ENCODE results near the gene GPC5. TPM values are rescaled to one million over a fixed set of nuclear protein-coding genes. Genes with fewer than 3 reads are reported as not detected.
"Not testable (repeated sequence)": the region's sequence is repeated elsewhere in the genome, so short reads cannot be mapped to it uniquely, and the experiment has no call there.

Gene GPC5
- total RNA-seq, 1 experiment from 2014 or later = 14.2 TPM

DNA sequence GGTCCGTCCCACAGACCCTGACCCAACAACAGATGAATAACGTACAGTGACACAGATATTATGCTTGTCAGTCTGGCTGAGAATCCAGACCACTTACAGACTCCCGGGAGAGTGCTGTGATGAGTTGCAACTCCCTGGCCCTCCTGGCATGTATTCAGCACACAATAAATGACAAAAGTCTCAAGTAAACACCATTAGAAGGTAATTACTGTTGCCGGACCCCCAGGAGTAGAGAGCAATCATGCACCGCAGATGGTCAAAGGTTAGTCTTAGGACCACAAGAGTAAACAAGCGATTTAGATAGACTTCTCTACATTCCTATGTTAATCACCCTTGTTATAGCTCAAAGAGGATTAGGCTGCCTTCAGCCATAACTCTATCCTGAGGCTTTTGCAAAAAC lies 1101.8 kb downstream of the GPC5 start:
- DNase-seq (ENCODE audit: low spot score) = no peak
- in situ Hi-C loops (cut with HindIII; ENCODE audit: low sequenced_read_pairs) = no loop called here

DNA sequence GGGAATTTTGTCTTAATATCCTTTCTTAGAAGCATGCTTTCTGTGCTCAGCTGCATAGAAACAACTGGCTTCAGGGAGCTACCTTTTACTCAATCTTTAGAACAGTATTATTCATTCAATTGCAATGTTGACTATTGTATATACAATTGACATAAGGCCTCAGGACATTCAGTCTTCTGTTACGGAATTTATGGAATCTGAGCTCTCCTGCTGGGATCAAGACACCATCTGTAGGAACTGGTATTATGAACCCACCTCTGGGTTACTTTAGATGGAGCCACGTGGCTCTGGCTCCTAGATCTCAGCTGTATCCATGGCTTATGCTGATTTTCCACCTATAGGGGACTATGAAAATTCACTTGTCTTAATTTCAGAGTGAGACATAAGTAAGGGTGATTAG lies 1112.0 kb downstream of the GPC5 start:
- in situ Hi-C loops (cut with HindIII; ENCODE audit: low sequenced_read_pairs) = no loop called here
- no peak for DNase-seq (ENCODE audit: low spot score)

DNA sequence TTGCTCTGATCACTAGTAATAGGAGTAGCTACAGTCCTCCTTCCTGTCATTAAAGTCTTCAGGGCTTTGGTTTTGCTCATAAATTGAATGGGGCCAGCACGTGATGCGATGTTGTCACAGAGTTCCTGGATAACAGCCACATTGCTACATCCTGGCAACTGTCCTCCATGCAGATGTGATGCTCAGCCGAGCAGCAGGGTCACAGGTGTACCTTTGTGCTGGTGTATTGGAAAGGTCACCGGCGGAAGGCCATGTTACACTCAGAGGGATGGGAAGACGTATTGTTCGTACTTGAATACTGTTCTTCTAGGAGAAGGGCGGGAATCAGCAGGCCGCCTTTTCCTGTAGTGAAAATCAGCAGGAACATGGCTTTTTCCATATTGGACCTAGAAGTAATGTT lies 1114.4 kb downstream of the GPC5 start:
- in situ Hi-C loops (cut with HindIII; ENCODE audit: low sequenced_read_pairs) = no loop called here
- DNase-seq (ENCODE audit: low spot score) = no peak

DNA sequence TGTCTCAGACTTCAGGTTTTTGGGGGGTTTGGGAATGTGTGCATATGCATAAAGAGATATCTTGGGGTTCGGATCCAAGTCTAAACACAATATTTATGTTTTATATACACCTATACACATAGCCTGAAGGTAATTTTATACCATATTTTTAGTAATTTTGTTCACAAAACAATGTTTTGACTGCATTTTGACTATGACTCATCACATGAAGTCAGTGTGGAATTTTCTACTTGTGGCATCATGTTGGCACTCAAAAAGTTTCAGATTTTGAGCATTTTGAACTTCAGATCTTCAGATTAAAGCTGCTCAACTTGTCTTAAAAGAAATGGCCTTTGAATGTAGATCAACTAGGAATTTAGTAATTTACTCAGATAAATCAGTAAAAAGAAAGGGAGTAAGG lies 1115.3 kb downstream of the GPC5 start:
- in situ Hi-C loops (cut with HindIII; ENCODE audit: low sequenced_read_pairs) = no loop called here
- DNase-seq (ENCODE audit: low spot score) = no peak

DNA sequence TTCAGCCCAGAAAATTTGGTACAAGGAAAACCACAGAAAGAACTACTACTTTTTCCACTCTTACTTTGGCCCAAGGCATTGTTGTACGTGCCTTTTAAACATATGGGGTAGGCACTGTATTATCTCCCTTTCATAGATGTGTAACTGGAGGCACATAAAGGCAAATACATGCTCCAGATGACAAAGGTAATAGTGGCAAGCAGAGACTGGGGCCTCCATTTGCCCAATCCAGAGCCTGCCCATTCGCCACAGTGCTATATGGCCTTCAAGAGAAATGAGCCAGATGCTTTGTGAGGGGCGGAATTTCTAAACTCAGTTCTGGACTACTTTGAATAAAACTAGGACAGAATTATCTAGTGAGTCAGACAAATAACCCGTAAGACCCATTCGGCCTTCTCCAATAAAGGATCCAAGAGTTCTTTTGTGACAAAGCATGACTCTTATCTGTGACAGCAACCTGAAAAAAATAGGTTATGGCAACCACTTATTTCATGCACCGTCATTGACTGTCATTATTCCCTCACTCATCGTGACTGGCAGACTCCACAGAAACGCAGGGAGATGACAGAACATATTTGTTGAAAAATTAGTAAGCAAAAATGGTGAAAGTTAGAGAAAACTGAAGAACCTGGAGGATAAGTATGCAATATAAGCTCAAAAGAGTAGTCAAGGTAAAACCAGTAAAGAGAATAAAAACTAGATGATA lies 1116.2 kb downstream of the GPC5 start:
- no peak for DNase-seq (ENCODE audit: low spot score)
- in situ Hi-C loops (cut with HindIII; ENCODE audit: low sequenced_read_pairs) = no loop called here

DNA sequence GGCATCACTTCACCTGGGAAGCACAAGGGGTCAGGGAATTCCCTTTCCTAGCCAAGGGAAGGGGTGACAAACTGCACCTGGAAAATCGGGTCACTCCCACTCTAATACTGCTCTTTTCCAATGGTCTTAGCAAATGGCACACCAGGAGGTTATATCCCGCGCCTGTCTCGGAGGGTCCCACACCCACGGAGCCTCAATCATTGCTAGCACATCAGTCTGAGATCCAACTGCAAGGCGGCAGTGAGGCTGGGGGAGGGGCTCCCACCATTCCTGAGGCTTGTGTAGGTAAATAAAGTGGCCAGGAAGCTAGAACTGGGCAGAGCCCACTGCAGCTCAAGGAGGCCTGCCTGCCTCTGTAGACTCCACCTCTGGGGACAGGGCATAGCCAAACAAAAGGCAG lies 1118.5 kb downstream of the GPC5 start:
- in situ Hi-C loops (cut with HindIII; ENCODE audit: low sequenced_read_pairs); DNase-seq (ENCODE audit: low spot score): not testable (repeated sequence)

DNA sequence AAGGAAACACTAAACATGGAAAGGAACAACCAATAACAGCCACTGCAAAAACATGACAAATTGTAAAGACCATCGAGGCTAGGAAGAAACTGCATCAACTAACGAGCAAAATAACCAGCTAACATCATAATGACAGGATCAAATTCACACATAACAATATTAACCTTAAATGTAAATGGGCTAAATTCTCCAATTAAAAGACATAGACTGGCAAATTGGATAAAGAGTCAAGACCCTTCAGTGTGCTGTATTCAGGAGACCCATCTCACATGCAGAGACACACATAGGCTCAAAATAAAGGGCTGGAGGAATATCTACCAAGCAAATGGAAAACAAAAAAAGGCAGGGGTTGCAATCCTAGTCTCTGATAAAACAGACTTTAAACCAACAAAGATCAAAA lies 1120.2 kb downstream of the GPC5 start:
- in situ Hi-C loops (cut with HindIII; ENCODE audit: low sequenced_read_pairs); DNase-seq (ENCODE audit: low spot score): not testable (repeated sequence)

DNA sequence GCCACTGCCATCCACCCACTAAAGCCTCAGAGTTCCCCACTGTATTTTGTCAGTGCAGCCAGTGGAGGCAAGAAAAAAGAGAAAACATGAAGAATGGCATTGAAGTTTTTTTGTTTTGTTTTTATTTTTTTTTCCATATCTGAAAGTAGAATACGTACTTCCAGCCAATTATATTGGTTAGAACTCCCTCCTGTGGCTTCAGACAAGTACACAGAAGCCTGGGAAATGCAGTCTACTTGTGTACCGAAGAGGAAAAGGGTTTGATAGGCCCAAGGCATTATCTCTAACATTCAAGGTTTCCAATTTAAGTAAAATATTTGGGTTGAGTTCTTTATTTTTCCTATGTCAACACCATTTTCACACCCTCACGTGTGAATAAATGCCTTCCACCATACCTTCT lies 1131.9 kb downstream of the GPC5 start:
- in situ Hi-C loops (cut with HindIII; ENCODE audit: low sequenced_read_pairs) = no loop called here
- DNase-seq (ENCODE audit: low spot score) = no peak

DNA sequence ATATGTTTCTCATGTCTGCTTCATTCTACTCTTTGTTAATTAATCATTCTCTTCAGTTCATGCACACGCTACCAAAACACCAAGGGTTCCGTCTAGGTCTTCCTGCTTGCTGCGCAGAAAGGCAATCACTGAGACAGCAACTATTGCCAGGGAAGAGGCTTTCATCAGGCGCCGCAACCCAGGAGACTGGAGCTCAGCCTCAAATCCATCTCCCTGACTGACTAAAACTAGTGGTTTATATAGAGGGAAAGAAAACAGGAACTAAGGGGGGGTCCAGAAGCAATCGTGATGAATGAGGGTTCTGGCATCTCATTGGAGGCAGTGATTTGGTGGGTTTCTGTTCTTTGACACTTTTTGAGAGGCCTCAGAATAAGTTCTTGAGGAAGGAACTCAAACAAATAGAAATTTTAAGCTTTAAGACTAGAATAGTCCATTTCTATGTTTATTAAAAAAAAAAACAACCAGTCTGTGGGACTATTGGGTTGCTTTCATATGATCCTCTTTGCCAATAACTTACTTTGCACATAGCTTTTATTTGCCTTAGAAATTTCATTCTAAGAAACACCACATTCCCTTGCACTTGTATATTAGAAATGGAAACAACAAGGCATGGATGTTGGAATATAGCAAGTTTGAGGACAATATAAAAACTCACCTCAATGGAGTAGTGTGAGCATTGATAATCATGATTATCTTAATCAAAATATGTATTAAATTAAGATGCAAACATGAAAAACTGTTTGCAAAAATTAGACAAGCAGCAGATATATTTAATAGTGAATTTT lies 1137.0 kb downstream of the GPC5 start:
- in situ Hi-C loops (cut with HindIII; ENCODE audit: low sequenced_read_pairs) = no loop called here

DNA sequence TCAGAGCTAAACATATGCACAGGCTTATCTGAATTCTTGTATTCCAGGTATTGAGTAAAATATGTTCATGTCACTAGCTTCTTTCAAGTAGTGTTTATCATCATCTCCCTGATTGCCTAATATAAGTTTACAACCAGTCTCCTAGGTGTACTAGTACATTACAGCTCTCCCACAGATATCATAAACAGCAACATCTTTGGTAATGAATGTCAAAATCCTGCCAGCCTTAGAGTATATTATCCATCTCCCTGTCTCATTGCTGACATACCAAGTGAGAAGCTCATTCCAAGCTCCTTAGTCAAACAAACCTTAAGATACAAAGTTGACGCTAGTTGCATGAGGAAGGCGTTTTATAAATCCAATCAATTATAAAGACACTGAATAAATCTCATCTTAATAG lies 1139.0 kb downstream of the GPC5 start:
- in situ Hi-C loops (cut with HindIII; ENCODE audit: low sequenced_read_pairs) = no loop called here
- DNase-seq (ENCODE audit: low spot score) = no peak

More for the DNA sequence above, 1137.0 kb downstream of the GPC5 start:
- DNase-seq (ENCODE audit: low spot score) = no peak

DNA sequence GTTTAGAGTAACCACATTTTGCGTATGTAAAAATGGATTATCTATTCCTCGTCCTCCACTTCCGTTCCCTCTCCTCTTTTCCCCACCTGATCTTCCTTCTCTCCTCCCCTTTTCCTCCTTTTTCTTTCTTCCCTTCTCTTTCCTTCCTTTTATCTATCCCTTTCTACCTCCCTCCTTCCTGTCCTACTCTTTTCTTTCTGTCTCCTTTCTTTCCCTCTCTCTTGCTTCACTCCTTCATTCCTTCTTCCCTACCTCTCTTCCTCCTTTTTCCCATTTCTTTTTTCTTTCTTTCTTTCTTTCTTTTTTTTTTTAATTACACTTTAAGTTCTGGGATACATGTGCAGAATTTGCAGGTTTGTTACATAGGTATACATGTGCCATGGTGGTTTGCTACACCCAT lies 1139.7 kb downstream of the GPC5 start:
- in situ Hi-C loops (cut with HindIII; ENCODE audit: low sequenced_read_pairs) = no loop called here
- no peak for DNase-seq (ENCODE audit: low spot score)

DNA sequence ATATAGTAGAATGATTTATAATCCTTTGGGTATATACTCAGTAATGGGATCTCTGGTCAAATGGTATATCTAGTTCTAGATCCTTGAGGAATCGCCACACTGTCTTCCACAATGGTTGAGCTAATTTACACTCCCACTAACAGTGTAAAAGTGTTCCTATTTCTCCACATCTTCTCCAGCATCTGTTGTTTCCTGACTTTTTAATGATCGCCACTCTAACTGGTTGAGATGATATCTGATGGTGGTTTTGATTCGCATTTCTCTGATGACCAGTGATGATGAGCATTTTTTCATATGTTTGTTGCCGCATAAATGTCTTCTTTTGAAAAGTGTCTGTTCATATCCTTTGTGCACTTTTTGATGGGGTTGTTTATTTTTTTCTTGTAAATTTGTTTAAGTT lies 1140.7 kb downstream of the GPC5 start:
- DNase-seq (ENCODE audit: low spot score); in situ Hi-C loops (cut with HindIII; ENCODE audit: low sequenced_read_pairs): not testable (repeated sequence)

DNA sequence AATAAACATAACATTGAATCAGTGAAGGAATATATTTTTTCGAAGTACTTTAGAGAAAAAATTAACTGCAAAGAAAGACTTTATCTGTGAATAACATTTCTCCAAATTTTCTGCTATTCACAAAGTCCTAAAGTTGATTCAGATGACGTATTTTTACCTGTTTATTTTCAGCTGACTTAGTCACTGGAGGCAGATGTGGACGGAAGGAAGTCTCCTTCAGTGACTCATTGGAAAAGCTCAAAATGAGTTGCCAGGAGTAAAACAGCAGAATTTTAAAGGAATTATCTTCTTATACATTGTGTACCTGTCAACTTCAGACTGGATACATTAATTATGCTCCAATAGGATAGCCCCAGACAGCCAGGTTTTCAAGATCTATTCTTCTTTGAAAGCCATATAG lies 1148.8 kb downstream of the GPC5 start:
- in situ Hi-C loops (cut with HindIII; ENCODE audit: low sequenced_read_pairs) = no loop called here
- no peak for DNase-seq (ENCODE audit: low spot score)

DNA sequence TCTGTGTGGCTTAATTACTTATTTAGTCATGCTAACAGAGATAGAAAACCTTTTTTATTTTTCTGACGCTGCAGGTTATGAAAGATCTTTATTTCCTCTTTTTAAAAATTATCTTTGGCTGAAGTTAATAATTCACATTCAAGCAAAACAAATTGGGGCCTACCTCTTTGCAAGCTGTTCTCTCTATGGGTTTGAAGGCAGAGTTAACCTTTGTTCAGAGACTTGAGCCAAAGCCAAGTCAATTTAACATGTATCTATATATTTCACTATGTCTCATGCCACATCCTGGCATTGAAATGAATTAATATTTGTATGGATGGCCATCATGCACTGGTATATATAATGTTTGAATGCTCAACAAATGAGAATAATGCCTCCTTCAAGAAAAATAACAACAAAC lies 1150.9 kb downstream of the GPC5 start:
- in situ Hi-C loops (cut with HindIII; ENCODE audit: low sequenced_read_pairs) = no loop called here
- DNase-seq (ENCODE audit: low spot score) = no peak

DNA sequence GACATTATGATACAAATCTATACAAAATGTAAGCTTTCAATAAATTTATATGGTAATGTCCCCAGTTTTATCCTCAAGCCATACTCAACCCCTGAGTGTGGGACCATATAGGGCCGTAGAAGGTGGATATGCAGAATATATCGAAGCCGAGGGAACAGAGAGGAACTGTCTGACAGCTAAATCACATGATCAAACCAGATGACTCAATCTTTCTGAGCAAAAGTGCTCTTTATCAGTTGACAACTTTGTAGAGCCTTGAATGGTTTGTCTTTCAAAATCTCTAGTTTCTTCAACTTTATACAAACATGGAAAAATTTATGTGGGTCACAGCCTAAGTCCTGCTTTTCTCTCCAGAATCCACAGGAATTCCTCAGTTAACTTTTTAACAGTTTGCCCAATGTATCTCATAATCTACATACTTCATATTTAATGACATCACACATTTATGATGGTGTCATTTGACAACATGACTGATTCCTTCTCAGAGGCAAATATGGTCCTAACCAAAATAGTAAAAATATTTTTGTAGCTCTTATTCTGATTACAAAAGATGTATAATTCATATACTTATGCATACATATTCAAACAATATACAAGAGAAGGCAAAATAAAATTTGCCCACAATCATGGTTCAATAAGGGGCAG lies 1155.2 kb downstream of the GPC5 start:
- no peak for DNase-seq (ENCODE audit: low spot score)
- in situ Hi-C loops (cut with HindIII; ENCODE audit: low sequenced_read_pairs) = no loop called here

DNA sequence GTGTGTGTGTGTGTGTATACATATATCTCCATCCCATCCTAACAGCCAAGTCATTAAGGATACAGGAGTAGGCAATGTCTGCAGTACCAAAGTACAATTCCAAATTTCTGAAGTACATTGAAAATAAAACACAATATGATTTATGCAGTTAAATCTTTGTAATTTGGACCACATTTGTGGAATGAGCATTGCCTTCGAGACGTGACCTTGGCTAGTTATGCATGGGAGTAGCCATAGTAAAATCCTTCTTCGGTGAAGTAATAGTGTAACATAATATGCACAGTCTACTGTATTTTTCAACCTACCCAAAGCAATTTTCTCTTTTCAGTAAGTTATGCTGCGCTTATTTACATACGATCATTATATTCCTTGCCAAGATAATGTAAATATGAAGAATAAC lies 1162.5 kb downstream of the GPC5 start:
- no peak for DNase-seq (ENCODE audit: low spot score)
- in situ Hi-C loops (cut with HindIII; ENCODE audit: low sequenced_read_pairs) = no loop called here

DNA sequence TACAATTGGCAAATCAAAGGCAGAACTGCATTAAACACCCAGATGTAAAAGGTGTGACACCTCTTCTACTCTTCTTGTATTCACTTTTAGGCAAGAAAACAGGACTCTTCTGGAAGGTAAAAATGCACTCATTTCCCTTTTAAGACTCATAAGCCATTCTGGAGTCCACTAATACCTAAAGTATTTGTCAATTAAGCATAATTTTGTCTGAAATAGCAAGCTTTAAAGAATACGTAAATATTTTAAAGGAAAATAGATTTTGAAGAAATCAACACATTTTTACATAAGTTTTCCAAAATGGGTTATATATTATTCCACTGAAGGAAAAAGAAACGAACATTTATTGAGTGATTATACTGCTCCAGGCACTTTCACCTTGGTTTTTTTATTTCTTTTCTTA lies 1166.5 kb downstream of the GPC5 start:
- in situ Hi-C loops (cut with HindIII; ENCODE audit: low sequenced_read_pairs) = no loop called here
- DNase-seq (ENCODE audit: low spot score) = no peak

DNA sequence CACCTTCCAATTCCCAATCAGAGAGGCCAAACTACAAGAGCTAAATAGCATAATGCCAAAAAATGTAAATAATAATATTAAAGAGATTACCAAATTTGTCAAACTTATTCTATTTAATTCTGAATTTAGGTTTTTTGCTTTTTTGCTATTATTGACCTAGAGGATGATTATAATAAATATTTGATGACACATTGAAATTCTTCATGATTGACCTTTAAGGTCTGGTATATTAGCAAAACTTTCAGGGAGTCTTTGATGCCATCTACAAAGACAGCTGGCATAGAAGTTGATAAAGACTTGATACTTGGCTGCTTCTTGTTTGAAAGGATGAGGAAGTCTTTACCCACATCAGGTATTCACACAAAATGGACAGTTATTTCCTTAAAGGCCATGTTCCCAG lies 1168.3 kb downstream of the GPC5 start:
- DNase-seq (ENCODE audit: low spot score) = no peak
- in situ Hi-C loops (cut with HindIII; ENCODE audit: low sequenced_read_pairs) = no loop called here

DNA sequence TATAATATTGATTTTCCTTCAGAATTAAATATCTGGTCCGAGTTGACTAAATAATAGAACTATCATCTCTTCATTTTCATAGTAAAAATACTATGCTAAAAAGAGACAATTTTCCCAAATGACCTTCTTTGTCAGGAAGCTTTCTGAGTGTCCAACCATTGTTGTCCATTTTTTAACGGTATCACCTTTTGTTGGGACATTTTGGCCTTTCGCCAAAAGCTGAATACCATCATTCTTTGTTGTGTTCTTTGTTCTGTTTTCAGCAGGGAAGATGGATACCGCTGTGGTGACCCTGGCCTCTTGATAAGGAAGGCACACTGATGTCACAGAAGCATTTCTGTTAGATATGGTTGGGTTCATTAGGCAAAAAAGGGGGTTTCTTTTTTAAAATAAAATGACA lies 1173.8 kb downstream of the GPC5 start:
- DNase-seq (ENCODE audit: low spot score) = no peak
- in situ Hi-C loops (cut with HindIII; ENCODE audit: low sequenced_read_pairs) = no loop called here

DNA sequence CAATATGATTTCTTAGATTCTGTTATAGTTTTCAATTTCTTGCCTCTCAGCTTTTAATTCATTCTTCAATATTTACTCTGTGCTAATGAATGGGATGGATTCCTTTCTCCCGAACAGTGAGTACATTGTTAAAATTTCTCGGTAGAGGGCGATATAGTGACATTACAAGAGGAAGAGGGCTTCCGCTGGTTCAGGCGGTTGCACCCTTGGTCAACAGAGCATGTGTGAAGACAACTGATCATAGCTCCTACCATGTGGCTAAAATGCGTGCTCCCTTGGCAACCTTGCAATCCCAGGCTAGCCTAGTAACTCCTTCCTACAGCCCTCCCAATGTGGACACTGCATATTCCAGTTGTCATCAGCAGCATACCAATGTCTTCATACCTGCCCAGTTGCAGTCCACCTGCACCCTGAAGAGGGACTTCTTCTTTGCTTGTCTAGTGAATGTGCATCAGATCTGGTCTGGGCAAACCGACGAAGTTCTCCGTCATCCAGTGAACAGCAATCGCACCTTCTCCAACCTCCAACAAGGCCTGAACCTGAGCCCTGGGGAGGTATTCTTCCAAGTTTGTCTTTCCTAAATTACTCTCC lies 1175.1 kb downstream of the GPC5 start:
- peak; percentile 2 for DNase-seq (ENCODE audit: low spot score)
- in situ Hi-C loops (cut with HindIII; ENCODE audit: low sequenced_read_pairs) = no loop called here
